ELF-1 (cell line): ENCODE measurements around the gene TBC1D22A.
"Not testable (repeated sequence)": the region's sequence is repeated elsewhere in the genome, so short reads cannot be mapped to it uniquely, and the experiment has no call there.

Source experiments
- DNase-seq: peaks from one replicate; pipeline ENCODE4 v3.0.0-alpha.2; 2016; ENCODE audit warnings: low read depth, low spot score

The TBC1D22A gene

DNA sequence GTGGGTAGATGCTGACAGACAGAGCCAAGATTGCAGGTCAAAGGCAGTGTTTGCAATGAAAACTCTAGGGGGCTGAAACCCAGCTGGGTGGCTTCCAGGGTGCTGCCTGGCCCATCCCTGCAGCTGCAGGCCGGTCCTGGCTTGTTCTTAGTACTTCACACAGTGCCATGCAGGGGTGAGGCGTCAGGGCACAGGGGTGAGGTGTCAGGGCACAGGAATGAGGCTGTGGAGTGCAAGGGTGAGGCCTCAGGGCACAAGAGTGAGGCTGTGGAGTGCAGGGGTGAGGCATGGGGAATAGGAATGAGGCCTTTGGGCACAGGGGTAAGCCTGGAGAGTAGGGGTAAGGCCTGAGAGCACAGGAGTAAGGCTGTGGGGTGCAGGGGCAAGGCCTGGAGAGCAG is 337.6 kb downstream of the TBC1D22A start:
- DNase-seq = no peak

DNA sequence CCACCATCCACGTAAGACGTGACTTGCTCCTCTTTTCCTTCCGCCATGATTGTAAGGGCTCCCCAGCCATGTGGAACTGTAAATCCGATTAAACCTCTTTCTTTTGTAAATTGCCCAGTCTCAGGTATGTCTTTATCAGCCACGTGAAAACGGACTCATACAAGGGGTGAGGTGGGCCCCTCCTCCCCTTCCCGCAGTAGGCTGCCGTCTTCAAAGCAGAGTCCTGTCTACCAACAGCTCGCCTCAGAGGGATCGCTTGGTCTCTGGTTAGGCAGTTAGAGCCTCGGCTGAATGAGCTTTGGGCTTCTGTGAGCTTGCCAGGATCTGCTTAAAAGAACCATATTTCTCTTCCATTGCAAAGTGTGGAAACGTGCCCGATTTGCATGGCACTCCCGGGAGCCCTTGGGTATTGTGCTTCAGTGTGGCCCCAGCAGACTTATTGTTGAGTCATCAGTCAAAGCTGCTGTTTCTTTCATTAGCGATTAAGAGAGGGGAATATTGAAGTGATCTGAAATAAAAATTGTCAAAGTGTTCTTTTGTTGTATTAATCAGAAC is 338.3 kb downstream of the TBC1D22A start:
- DNase-seq = peak; percentile 42

GRCh38 chr22:47101321-47101885 is 339.0 kb downstream of the TBC1D22A start:
- DNase-seq = no peak

DNA sequence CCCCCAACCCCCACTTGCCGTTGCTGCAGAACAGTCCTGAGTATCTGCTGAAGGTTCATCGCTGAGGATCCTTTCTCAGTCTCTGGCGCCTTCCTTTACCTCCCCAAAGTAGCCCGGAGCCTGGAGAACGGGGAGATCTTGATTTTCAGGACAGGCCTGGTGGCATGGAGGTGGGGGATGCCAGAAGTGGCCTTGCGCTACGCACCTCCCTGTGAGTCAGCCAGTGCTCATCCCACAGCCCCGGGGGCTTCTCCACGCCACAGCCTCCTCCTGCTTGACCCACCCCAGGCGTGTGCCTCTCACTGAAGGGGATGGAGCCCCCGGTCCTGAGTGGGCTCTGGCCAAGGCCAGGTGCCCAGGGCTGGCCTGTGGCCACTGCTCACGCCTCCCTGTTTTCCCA is 339.6 kb downstream of the TBC1D22A start:
- DNase-seq = peak; percentile 75

- DNase-seq = peak; percentile 95
Observed at GRCh38 chr22:47102648-47103047, 340.2 kb downstream of the TBC1D22A start.

DNA sequence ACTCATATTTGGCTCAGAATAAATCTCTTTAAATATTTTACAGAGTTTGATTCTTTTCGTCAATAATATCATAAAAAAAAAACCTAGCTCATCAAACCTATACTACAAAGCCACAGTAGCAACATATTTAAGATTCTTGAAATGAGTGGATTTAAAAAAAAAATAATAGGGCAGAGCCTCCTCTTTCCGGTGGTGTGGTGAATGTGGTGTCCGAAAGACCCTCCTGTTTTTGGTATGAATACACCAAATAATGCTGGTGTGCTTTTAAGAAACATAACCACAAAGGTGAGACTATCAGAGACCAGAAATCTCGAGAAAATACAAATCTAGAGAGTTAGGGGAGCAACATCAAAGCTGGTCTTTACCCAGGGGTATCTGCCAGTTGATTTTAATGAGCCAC is 342.6 kb downstream of the TBC1D22A start:
- DNase-seq = no peak

DNA sequence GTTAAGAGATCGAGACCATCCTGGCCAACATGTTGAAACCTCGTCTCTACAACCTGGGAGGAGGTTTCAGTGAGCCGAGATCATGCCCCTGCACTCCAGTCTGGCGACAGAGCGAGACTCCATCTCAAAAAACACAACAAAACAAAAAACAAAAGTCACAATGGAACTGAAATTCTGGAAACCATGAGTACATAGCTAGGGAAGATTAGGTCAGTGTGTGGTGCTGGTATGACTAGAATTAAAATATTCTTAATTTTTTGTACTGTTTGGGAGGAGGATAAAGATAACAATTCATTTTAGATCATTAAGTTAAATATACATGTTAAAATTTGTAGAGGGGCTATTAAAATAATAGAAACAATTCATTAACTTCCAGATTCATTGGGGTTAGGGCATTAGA is 344.4 kb downstream of the TBC1D22A start:
- DNase-seq = no peak

DNA sequence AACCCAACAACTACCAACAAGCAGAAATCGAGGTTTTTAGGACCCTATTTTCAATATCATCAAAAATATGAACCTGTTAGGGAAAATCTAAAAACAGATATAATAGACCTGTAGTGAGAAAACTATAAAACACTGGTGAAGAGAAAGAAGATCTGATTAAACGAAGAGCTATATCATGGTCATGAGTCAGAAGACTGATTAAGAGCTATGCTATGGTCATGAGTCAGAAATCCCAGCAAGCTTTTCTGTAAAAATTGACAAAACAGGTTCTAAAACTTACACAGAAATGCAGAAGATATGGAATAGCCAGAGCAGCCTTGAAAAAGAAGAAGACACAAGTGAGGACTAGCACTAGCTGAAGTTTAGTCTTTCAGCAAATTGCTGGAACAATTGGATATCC is 345.0 kb downstream of the TBC1D22A start:
- no peak for DNase-seq

DNA sequence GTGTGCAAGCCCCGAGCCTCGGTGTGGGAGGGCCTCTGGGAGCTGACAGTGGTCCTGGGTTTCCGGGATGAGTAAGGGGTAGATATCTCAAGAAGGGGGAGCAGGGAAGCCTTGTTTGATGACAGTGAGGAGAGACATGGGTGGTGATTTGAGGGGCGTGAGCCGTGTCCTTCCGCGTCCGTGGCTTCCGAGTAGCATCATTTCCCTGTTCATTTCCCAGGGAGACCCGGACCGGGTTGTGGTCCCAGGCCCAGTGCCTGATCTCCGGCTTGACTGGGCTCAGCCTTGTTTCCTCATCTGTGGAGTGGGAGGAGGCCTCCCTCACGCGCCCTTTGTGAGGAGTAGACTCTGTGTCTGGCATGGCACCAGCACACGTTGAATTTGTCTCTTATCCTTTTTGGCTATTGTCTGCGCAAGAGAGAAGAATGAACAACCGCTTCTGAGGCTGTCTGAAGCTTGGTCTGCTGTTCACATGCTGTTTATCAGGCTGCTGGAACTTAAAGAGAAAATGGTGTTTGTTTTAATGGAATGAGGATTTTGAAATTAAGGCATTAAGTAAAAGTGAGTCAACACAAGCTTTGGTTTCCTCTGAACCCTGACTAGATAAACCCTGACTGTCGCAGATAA is 348.5 kb downstream of the TBC1D22A start:
- DNase-seq = no peak

- no peak for DNase-seq
Observed at GRCh38 chr22:47111626-47112581, 349.5 kb downstream of the TBC1D22A start.

GRCh38 chr22:47112582-47112965 is 350.1 kb downstream of the TBC1D22A start:
- no peak for DNase-seq

DNA sequence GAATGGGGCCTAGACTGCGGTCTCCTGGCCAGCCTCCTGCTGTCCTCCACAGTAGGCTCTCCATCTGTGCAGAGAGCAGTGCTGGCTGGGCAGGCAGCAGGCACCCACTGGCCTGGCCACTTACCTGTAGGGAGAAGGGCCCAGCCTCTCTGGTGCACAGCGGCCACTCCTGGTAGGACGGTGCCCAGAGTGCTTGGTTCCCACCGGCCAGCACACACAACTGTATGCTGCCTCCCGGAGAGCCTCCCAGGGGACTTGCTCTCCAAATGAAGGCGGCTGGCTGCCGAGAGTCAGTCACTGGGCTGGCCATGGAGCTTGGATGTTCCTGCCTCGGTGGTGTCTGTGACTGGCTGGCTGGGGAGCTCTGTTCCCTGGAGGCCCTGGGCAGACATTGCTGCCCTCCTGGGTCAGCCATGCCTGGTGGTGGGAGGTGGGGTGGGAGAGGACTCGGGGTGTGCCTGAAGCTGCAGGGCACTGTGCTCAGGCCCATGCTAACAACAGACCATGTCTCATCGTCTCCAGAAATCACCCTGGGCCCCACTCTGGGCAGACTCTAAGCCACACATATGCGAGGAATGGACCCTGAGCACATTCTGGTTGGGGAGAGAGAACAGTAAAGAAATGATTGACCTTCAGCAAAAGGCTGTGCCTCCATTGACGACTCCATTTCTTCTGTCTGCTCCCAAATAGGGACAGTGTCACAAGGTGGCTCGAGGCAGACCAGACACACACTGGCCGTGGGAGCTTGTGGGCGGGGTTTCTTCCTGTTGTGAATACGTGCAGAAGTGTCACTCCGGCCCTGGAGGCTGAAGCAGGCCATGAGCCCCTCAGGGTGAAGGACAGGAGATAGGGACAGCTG is 350.8 kb downstream of the TBC1D22A start:
- no peak for DNase-seq

GRCh38 chr22:47113853-47114415 is 351.5 kb downstream of the TBC1D22A start:
- no peak for DNase-seq

DNA sequence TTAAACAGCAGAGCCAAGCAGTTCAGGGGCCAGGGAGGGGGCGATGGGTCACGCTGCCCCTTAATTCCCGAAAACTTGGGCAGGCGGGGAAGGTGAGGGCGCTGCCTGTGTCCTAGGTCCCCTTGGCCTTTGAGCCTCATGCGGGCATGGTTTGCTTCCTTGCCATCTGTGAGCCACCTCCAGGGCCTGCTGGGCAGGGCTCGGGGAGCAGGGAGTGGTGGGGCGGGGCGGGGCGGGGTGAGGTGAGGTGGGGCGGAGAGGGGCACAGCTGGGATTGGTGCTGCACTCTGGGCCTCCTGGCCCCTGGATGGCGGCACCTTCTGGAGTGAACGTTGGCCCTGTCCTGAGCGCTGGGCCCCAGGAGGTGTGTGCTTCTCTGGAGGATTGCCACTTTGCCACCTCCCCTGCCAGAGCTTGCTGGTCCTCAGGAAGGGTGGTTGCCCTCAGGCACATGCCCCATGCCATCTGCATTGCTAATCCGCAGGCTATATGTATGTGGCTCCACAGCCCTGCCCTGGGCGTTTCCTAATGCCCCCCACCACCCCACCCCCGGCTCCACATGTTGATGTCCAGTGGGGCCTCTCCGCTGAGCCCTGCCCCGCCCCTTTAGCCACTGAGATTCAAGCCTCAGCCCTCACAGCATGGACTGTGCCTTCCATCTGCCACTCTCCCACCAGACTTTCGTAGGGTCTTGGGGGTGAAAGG is 352.5 kb downstream of the TBC1D22A start:
- DNase-seq = no peak

GRCh38 chr22:47115518-47115890 is 353.1 kb downstream of the TBC1D22A start:
- DNase-seq = no peak

DNA sequence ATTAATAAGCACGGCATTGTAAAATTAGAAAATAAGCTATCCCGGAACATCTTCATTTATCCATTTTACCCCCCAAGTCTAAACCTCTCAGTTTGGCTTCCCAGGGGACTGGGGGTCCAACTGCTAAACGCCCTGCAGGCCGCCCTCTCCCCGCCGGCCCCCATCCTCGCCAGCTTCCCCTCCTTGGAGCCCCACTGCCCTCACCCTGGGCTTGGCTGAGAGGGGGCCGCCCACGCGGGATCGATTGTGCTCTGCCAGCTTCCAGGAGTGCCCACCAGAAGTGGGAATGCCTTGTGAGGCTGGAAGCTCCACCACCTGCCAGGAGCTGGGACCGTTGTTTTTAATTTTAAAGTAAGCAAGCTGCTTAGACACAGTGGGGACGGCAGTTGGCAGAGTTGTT is 353.5 kb downstream of the TBC1D22A start:
- DNase-seq = no peak

- DNase-seq = no peak
Observed at GRCh38 chr22:47116426-47117341, 354.2 kb downstream of the TBC1D22A start.

DNA sequence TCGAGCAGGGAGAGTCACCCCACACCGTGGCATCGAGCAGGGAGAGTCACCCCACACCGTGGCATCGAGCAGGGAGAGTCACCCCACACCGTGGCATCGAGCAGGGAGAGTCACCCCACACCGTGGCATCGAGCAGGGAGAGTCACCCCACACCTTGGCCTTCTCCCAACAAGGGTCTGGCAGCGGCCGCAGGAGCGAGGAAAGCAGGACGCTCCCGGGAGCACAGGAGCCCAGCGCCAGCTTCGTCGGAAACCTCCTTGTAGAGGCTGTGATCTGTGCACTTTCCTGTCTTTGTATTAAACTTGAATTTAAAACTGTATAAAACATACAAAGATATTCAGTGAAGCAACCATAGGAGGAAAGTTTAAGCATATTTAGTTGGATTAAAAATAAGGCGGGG is 355.0 kb downstream of the TBC1D22A start:
- not testable (repeated sequence) for DNase-seq

DNA sequence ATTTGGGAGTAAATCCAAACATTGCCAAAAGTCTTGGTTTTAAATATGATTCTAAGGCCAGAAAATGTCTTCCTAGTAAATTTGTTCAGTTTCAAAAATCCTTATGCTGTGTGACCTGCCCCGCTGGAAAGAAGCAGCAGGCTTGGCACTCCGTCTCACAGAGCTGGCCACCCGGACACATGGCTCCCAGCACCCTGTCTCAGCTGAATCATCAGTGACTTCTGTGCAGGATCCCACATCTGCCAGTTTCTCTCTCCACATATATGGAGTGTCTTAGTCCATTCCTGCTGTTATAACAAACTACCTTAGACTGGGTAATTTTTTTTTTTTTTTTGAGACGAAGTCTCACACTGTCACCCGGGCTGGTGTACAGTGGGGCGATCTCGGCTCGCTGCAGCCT is 356.7 kb downstream of the TBC1D22A start:
- DNase-seq = no peak
